Lower leg skin (tissue), 3 donors: ENCODE measurements around the gene BBIP1.

Experiments used
- CTCF ChIP-seq, 3 donors: fragments of 450-650 bp; IDR thresholded peaks; one replicate each; pipeline ENCODE4 v1.5.1; 2016; ENCODE audit warnings: antibody characterized with exemption in 3 of 3, mild to moderate bottlenecking in 3 of 3, moderate library complexity in 2 of 3
- POLR2A ChIP-seq, 2 donors: fragments of 450-650 bp; IDR thresholded peaks; one replicate each; pipeline ENCODE4 v1.6.1; 2016 to 2017; ENCODE audit warnings: antibody characterized with exemption in 2 of 2, mild to moderate bottlenecking in 1 of 2, moderate library complexity in 1 of 2

GRCh38 chr10:110858297-110858934 is 60.6 kb downstream of the BBIP1 start:
- TF ChIP-seq CTCF (IDR thresholded peaks at IDR 0.05) (no peak), POLR2A (IDR thresholded peaks at IDR 0.05) (no peak)
